ENCODE results near the gene MARCKSL1.

The MARCKSL1 gene

GRCh38 chr1:32352831-32353383 is 16.9 kb upstream of the MARCKSL1 start:
- DNase-seq, result peak in 1 of 4 experiments; percentile 20

- DNase-seq, result no peak
Measured at GRCh38 chr1:32352239-32352745, 16.3 kb upstream of the MARCKSL1 start.

- DNase-seq, result peak; percentile 86 to 95 (median 92)
Measured at GRCh38 chr1:32351399-32352238, 15.6 kb upstream of the MARCKSL1 start.

- peak; percentile 65 to 86 (median 76) for DNase-seq
Measured at GRCh38 chr1:32350785-32351398, 14.9 kb upstream of the MARCKSL1 start.

- DNase-seq, result peak; percentile 78 to 87 (median 84)
Measured at GRCh38 chr1:32349211-32349708, 13.2 kb upstream of the MARCKSL1 start.

- no peak for DNase-seq
Measured at GRCh38 chr1:32346532-32347157, 10.6 kb upstream of the MARCKSL1 start.

GRCh38 chr1:32345289-32345827 is 9.3 kb upstream of the MARCKSL1 start:
- peak in 1 of 4 experiments; percentile 31 for DNase-seq

GRCh38 chr1:32342704-32343103 is 6.7 kb upstream of the MARCKSL1 start:
- no peak for DNase-seq

- DNase-seq, result no peak
Measured at GRCh38 chr1:32341971-32342370, 5.9 kb upstream of the MARCKSL1 start.

GRCh38 chr1:32341186-32341757 is 5.2 kb upstream of the MARCKSL1 start:
- DNase-seq, result no peak

GRCh38 chr1:32339363-32339978 is 3.4 kb upstream of the MARCKSL1 start:
- DNase-seq, result peak; percentile 90 to 96 (median 92)

- DNase-seq, result no peak
Measured at GRCh38 chr1:32338637-32339145, 2.7 kb upstream of the MARCKSL1 start.

GRCh38 chr1:32337855-32338636 is 2.0 kb upstream of the MARCKSL1 start:
- peak; percentile 84 to 90 (median 89) for DNase-seq

- DNase-seq, result peak; percentile 94 to 97 (median 95)
Measured at GRCh38 chr1:32336963-32337675, 1.1 kb upstream of the MARCKSL1 start.

- DNase-seq, result no peak
Measured at GRCh38 chr1:32336591-32336932, 529 bp upstream of the MARCKSL1 start.

- DNase-seq, result peak in 1 of 4 experiments; percentile 18
Measured at GRCh38 chr1:32335535-32335789, 571 bp downstream of the MARCKSL1 start.

- peak; percentile 57 to 82 (median 65) for DNase-seq
Measured at GRCh38 chr1:32334864-32335534, 1.0 kb downstream of the MARCKSL1 start.

- DNase-seq, result no peak
Measured at GRCh38 chr1:32334274-32334861, 1.7 kb downstream of the MARCKSL1 start.

Measured in suppressor macrophage (primary cell).